A549 (cell line): ENCODE measurements around the gene FAM124B. TPM values are rescaled to one million over a fixed set of nuclear protein-coding genes. Genes with fewer than 3 reads are reported as not detected.
A peak's percentile ranks its signal among the peaks of the same experiment; 100 is the strongest.

Experiments used
- ATAC-seq, 2 experiments: fragments of 200-7000 bp in 1 of 2; fragments of >200 bp in 1 of 2; cut with Nextera tagmentation in 1 of 2; cut with Tn5 transposase in 1 of 2; 3 replicates each; pipeline versions ENCODE4 v1.8.0 to v1.9.1; 2018 to 2020; ENCODE audit warnings: mild to moderate bottlenecking in 1 of 2, moderate library complexity in 1 of 2
- CTCF ChIA-PET: fragments of 300-600 bp; sonication (Branson Sonifier 250); formaldehyde crosslinking; extraction: SDS; loops from one replicate; lab custom pipeline; 2021; ENCODE audit warnings: antibody characterized with exemption, inconsistent platforms; lab: Yijun Ruan, JAX
- POLR2A ChIA-PET: fragments of 350-600 bp; formaldehyde crosslinking; extraction: SDS; loops from one replicate; lab custom pipeline; 2021; ENCODE audit warnings: antibody characterized with exemption, inconsistent platforms; lab: Yijun Ruan, JAX
- DNase-seq, 2 experiments: peaks; one replicate each; pipeline versions ENCODE4 v3.0.0 to v3.0.0-alpha.2; 2011 to 2016; ENCODE audit warnings: low read depth in 1 of 2, low spot score in 1 of 2
- FAIRE-seq: peaks from 2 replicates; lab custom pipeline; 2011; peaks lifted over from hg19 to GRCh38; lab: Jason Lieb, UNC
- H3K27ac ChIP-seq, 2 experiments: fragments of >200 bp; sonication (Bioruptor Twin); formaldehyde crosslinking; 3 replicates each; pipeline ENCODE4 v1.5.1; 2016 to 2017
- H3K4me1 ChIP-seq: fragments of >200 bp; sonication (Bioruptor Twin); formaldehyde crosslinking; 3 replicates; pipeline ENCODE4 v1.6.1; 2016
- H3K4me2 ChIP-seq: fragments of >200 bp; sonication (Bioruptor Twin); formaldehyde crosslinking; 3 replicates; pipeline ENCODE4 v1.6.1; 2016
- H3K4me3 ChIP-seq: fragments of >200 bp; sonication (Bioruptor Twin); formaldehyde crosslinking; 3 replicates; pipeline ENCODE4 v1.5.1; 2016
- H3K9me3 ChIP-seq: fragments of >200 bp; sonication (Bioruptor Twin); formaldehyde crosslinking; 3 replicates; pipeline ENCODE4 v1.6.1; 2016
- HOXB13 ChIP-seq: fragments of 250-450 bp; sonication (Bioruptor Pico); IDR thresholded peaks from 2 replicates; pipeline ENCODE4 v1.5.0; 2020; ENCODE audit warnings: low read depth, mild to moderate bottlenecking, moderate library complexity
- MAFK ChIP-seq: fragments of 450-650 bp; IDR thresholded peaks from 2 replicates; pipeline ENCODE4 v1.6.1; 2014; ENCODE audit not compliant: partially characterized antibody
- NPAS2 ChIP-seq: fragments of 250-450 bp; sonication (Bioruptor Pico); IDR thresholded peaks from 2 replicates; pipeline ENCODE4 v1.8.0; 2022; ENCODE audit warnings: mild to moderate bottlenecking, moderate library complexity, borderline replicate concordance
- RCOR1 ChIP-seq: fragments of 150-350 bp; IDR thresholded peaks from 2 replicates; pipeline ENCODE4 v1.6.1; 2014; ENCODE audit warnings: antibody characterized with exemption, low read length, low read depth
- REST ChIP-seq: fragments of 200-600 bp; sonication (generic); IDR thresholded peaks from 2 replicates; pipeline ENCODE4 v1.6.1; 2016; ENCODE audit warnings: antibody characterized with exemption, mild to moderate bottlenecking, moderate library complexity
- RFX5 ChIP-seq: fragments of 450-650 bp; IDR thresholded peaks from 2 replicates; pipeline ENCODE4 v1.7.1; 2014; ENCODE audit warnings: antibody characterized with exemption, mild to moderate bottlenecking, moderate library complexity
- SREBF2 ChIP-seq: fragments of 450-650 bp; IDR thresholded peaks from 2 replicates; pipeline ENCODE4 v1.6.1; 2014; ENCODE audit warnings: mild to moderate bottlenecking, moderate library complexity
- TP53 ChIP-seq: fragments of 250-450 bp; sonication (Bioruptor Pico); IDR thresholded peaks from 2 replicates; pipeline ENCODE4 v1.5.0; 2021; ENCODE audit warnings: mild to moderate bottlenecking, moderate library complexity
- USF2 ChIP-seq: fragments of 450-650 bp; IDR thresholded peaks from 2 replicates; pipeline ENCODE4 v1.6.1; 2014; ENCODE audit warnings: antibody characterized with exemption
- WGBS: methylation state at CpG from one replicate; pipeline ENCODE4 v1.1.6; 2017; ENCODE audit errors: missing lambda C conversion rate; 5-methylcytosine and 5-hydroxymethylcytosine counted together
- polyA plus RNA-seq, 4 experiments: library from polyadenylated mRNA; depleted of rRNA in 3 of 4; stranded (reverse); fragments of >200 nt; fragmentation: RNase III in 1 of 4; extraction: RNeasy Plus Mini Kit Qiagen cat#74134 plus additional on column Dnase treatment in 1 of 4; gene quantifications; 2 replicates in 3 of 4; 3 replicates in 1 of 4; pipeline ENCODE4 v1.2.3, GENCODE V29; 2011 to 2017
- TF ChIP-seq, protein P1 (sequence below): fragments of 250-450 bp; sonication (Bioruptor Pico); IDR thresholded peaks from 2 replicates; pipeline ENCODE4 v1.5.0; 2021; ENCODE audit warnings: mild to moderate bottlenecking, moderate library complexity, borderline replicate concordance
- TF ChIP-seq, protein P2 (sequence below): fragments of >200 bp; sonication (Bioruptor Twin); formaldehyde crosslinking; IDR thresholded peaks from 3 replicates; pipeline ENCODE4 v1.6.1; 2016

FAM124B gene
- polyA plus RNA-seq, 2 of the 4 experiments (the other 2 are of a cell fraction): not detected

- no peak for ATAC-seq
- WGBS: 88% methylated on average over 1 of the region's 1 CpG
- Histone ChIP-seq H3K4me1 (no peaks in the 10 kb centered on the region), H3K4me2 (no peak overlapping the region)
- CTCF ChIA-PET: no interaction called here
- TF ChIP-seq TP53 (no peak), MAFK (peak; percentile 55)
- TF ChIP-seq, protein P1, sequence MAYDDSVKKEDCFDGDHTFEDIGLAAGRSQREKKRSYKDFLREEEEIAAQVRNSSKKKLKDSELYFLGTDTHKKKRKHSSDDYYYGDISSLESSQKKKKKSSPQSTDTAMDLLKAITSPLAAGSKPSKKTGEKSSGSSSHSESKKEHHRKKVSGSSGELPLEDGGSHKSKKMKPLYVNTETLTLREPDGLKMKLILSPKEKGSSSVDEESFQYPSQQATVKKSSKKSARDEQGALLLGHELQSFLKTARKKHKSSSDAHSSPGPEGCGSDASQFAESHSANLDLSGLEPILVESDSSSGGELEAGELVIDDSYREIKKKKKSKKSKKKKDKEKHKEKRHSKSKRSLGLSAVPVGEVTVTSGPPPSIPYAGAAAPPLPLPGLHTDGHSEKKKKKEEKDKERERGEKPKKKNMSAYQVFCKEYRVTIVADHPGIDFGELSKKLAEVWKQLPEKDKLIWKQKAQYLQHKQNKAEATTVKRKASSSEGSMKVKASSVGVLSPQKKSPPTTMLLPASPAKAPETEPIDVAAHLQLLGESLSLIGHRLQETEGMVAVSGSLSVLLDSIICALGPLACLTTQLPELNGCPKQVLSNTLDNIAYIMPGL (CRISPR knock-in tag): no peak
- TF ChIP-seq, protein P2, sequence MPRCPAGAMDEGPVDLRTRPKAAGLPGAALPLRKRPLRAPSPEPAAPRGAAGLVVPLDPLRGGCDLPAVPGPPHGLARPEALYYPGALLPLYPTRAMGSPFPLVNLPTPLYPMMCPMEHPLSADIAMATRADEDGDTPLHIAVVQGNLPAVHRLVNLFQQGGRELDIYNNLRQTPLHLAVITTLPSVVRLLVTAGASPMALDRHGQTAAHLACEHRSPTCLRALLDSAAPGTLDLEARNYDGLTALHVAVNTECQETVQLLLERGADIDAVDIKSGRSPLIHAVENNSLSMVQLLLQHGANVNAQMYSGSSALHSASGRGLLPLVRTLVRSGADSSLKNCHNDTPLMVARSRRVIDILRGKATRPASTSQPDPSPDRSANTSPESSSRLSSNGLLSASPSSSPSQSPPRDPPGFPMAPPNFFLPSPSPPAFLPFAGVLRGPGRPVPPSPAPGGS: no peak
- TF ChIP-seq, all 56 proteins: peak for 1
- Histone ChIP-seq H3K27ac (no peak overlapping the region), H3K9me3 (no peaks in the 10 kb centered on the region), H3K4me3 (no peak overlapping the region)
- FAIRE-seq: no peak
- DNase-seq: no peak
- POLR2A ChIA-PET: no interaction called here
These were observed 51.2 kb downstream of the FAM124B start for GRCh38 chr2:224350703-224351102.

DNA sequence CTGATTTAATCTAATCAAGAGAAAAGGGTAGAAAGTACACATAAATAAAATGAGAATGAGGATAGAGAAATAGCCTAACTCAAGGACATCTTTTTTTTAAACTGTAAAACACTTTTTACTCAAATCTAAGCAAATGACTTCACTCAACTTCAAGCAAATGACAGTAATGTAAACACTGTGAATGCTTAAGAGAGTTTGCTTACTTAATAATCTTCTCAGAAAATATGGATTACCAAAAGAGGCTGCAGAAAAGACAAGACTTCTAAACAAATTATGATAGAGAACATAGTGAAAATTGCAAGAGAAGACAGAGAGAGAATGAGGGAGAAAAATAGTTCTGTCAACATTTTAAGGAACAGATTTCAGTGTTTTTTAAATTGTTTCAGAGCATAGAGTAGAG is 52.5 kb downstream of the FAM124B start:
- no peak for ATAC-seq
- H3K9me3 ChIP-seq: no peaks in the 10 kb centered on the region
- ChIA-PET CTCF (no interaction called here), POLR2A (no interaction called here)
- no peak for TF ChIP-seq USF2
- TF ChIP-seq NPAS2 (CRISPR knock-in tag): no peak
- TF ChIP-seq SREBF2: no peak
- TF ChIP-seq REST: no peak
- TF ChIP-seq RCOR1: no peak
- no peak for TF ChIP-seq HOXB13 (CRISPR knock-in tag)
- H3K4me2 ChIP-seq: no peak overlapping the region
- no peak overlapping the region for H3K4me3 ChIP-seq
- no peak for DNase-seq
- FAIRE-seq: no peak
- H3K4me1 ChIP-seq: no peaks in the 10 kb centered on the region
- H3K27ac ChIP-seq: no peak overlapping the region

DNA sequence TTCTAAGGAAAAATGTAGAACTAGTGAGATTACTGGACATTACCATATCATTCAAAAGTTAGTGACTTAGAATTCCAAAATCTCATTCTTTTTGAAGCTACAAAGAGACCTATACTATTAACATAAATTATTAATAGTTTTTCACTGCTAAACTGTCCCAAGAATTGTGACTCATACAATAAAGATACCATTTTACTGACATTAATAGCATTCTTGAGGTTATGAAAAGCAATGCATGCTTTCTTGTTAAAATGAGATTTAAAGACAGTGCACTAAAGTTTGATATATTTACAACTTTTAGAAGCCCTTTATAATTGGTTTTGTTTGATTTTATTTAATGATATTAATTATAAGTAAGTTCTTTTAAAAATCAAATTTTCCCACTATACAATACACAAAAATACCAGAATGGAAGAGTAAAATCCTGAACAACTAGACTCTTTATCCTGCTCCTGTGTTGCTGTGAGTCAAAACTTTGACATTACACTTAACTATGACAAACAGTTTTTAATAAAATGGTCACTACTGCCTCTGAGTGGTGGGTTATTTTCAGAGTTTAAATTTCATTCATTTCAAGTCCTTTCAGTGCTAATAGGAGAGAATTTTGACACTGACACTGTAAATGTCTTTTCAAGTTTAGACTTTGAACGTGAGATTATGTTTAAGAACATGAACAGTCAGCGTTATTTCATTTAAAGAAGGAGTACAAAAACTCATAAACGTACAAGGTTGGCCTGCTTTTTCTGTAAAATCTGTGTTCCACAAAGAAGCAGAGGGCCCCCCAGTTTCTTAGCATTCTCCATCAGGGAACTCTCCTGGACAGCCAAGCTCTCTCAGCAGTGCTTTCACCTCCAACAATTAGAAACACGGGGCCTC is 54.5 kb downstream of the FAM124B start:
- 70% methylated on average over 4 of the region's 4 CpGs for WGBS
- POLR2A ChIA-PET: no interaction called here
- H3K4me3 ChIP-seq: no peak overlapping the region
- ATAC-seq: no peak
- no peak for FAIRE-seq
- DNase-seq: no peak
- H3K4me2 ChIP-seq: no peak overlapping the region
- H3K4me1 ChIP-seq: no peaks in the 10 kb centered on the region
- no peak overlapping the region for H3K27ac ChIP-seq
- H3K9me3 ChIP-seq: no peaks in the 10 kb centered on the region
- TF ChIP-seq RFX5 (no peak), MAFK (peak; percentile 74)
- TF ChIP-seq, all 56 proteins: peak for 1
- CTCF ChIA-PET: interaction anchor here (2.7 kb wide), 1 partner anchor 377 kb away, joined by 9 read pairs; no protein-coding TSS in a partner anchor
